GM04503 (cell line): ENCODE measurements around the gene ZFP36L1.

Experiments
- DNase-seq: peaks from one replicate; pipeline ENCODE4 v3.0.0-alpha.2; 2012; ENCODE audit warnings: low read depth

ZFP36L1 gene

DNA sequence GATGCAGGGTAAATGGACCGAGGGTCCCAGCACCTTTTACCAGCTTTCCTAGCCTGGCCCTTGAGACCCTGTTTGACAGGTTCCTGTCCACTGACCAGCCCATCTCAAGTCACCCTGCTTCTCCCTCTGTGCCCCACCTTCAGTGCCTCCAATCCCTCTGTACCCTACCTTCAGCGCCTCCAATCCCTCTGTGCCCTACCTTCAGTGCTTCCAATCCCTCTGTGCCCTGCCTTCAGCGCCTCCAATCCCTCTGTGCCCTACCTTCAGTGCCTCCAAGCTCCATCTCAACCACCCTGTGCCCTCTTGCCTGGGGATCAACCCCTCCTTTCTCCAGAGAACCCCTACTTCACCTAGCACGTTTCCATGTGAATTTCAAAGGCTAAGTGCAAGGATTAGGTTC lies 54.3 kb downstream of the ZFP36L1 start:
- no peak for DNase-seq
